Measurements from ENCODE around the gene NAV3. TPM values are rescaled to one million over a fixed set of nuclear protein-coding genes. Genes with fewer than 3 reads are reported as not detected.
A peak's percentile ranks its signal among the peaks of the same experiment; 100 is the strongest.

The NAV3 gene
- total and polyA plus RNA-seq, 9 of the 15 experiments (the other 6 are each of a cell fraction or from before 2014, with no cell fraction given): 0.04 TPM; not detected in 8

GRCh38 chr12:77963576-77964178 lies 133.0 kb downstream of the NAV3 start:
- Histone ChIP-seq H4K20me1 (replicated peaks; ENCODE audit: control insufficient read depth, insufficient read depth, low read length) (no peaks in the 10 kb centered on the region), H3K4me2 (ENCODE audit: insufficient read depth, low read length) (no peak overlapping the region), H3K4me1 (replicated peaks in 1 of 2; ENCODE audit: control insufficient read depth in 2 of 2, insufficient read depth in 2 of 2, low read length in 2 of 2) (no peaks in the 10 kb centered on the region), H3K79me2 (ENCODE audit: control insufficient read depth, insufficient read depth, low read length) (no peaks in the 10 kb centered on the region), H2AFZ (ENCODE audit: low read depth, low read length) (no peak overlapping the region), H3K4me3 (no peak overlapping the region), H3K27me3 (ENCODE audit: control insufficient read depth in 2 of 2, insufficient read depth in 2 of 2, low read length in 2 of 2) (no peaks in the 10 kb centered on the region), H3K9me3 (replicated peaks; ENCODE audit: control insufficient read depth, insufficient read depth, low read depth, low read length) (no peaks in the 10 kb centered on the region), H3K9me1 (ENCODE audit: control insufficient read depth, insufficient read depth, low read length) (no peaks in the 10 kb centered on the region), H3K9ac (ENCODE audit: insufficient read depth in 1 of 2, low read depth in 2 of 2, low read length in 2 of 2) (no peak overlapping the region), H3K36me3 (ENCODE audit: control insufficient read depth, insufficient read depth, low read length) (no peaks in the 10 kb centered on the region), H3K27ac (ENCODE audit: extremely low read depth, low read depth, low read length) (no peak overlapping the region)
- ATAC-seq: no peak
- in situ Hi-C loops (cut with MboI) (no loop called here), intact Hi-C loops (cut with micrococcal nuclease) (no loop called here)
- TF ChIP-seq ESRRB (CRISPR knock-in tag; IDR thresholded peaks at IDR 0.05; ENCODE audit: borderline replicate concordance) (no peak), PCBP1 (IDR thresholded peaks at IDR 0.05; ENCODE audit: low read depth, low read length, poor library complexity, severe bottlenecking) (peak; percentile 60), NR4A1 (CRISPR knock-in tag; IDR thresholded peaks at IDR 0.05) (no peak), NR4A1 (tag; IDR thresholded peaks at IDR 0.05) (no peak), NFIC (IDR thresholded peaks at IDR 0.05) (no peak), HOXB6 (CRISPR knock-in tag; IDR thresholded peaks at IDR 0.05; ENCODE audit: borderline replicate concordance) (no peak), ZNF785 (CRISPR knock-in tag; IDR thresholded peaks at IDR 0.05) (no peak), PCBP2 (IDR thresholded peaks at IDR 0.05; ENCODE audit: low read depth, low read length, poor library complexity, severe bottlenecking) (peak; percentile 88), HNRNPK (IDR thresholded peaks at IDR 0.05; ENCODE audit: low read depth, low read length, poor library complexity, severe bottlenecking) (peak; percentile 37), KLF1 (tag; IDR thresholded peaks at IDR 0.05) (no peak), RBM34 (IDR thresholded peaks at IDR 0.05; ENCODE audit: borderline replicate concordance, insufficient read depth, low read length) (no peak), HNRNPH1 (optimal IDR thresholded peaks at IDR 0.05; ENCODE audit: low read depth, low read length) (no peak), PURB (CRISPR knock-in tag; IDR thresholded peaks at IDR 0.05; ENCODE audit: low read depth) (no peak), DACH1 (IDR thresholded peaks at IDR 0.05; ENCODE audit: partially characterized antibody) (no peak), CCAR2 (IDR thresholded peaks at IDR 0.05; ENCODE audit: low read depth, low read length) (no peak), ELF1 (tag; IDR thresholded peaks at IDR 0.05) (no peak), ARID4B (CRISPR knock-in tag; IDR thresholded peaks at IDR 0.05) (no peak), STAT5B (CRISPR knock-in tag; IDR thresholded peaks at IDR 0.05) (no peak), ZNF212 (CRISPR knock-in tag; IDR thresholded peaks at IDR 0.05) (no peak)
- DNase-seq (ENCODE audit: extremely low read depth in 1 of 4, low spot score in 3 of 4): no peak
- CTCF ChIA-PET (ENCODE audit: low intra/inter-chr PET ratio): no interaction called here
- 0% methylated on average over 2 of the region's 2 CpGs for WGBS (ENCODE audit: insufficient coverage, low coverage, missing lambda C conversion rate)
- POLR2A ChIA-PET: no interaction called here
- no peak for FAIRE-seq
- BruUV-seq (replicated peaks): no TSS peak
